ENCODE measurements around the gene RAB36. TPM values are rescaled to one million over a fixed set of nuclear protein-coding genes. Genes with fewer than 3 reads are reported as not detected.

Gene RAB36
- total RNA-seq, 3 donors from 2014 or later (not counting 1 experiment from before 2014, with no cell fraction given), result 1.7 to 2.9 (median 2.6) TPM

- Mint-ChIP-seq H3K4me3 (no peak overlapping the region), H3K27ac (no peak overlapping the region), H3K9me3 (no peaks in the 10 kb centered on the region), H3K36me3 (no peaks in the 10 kb centered on the region), H3K4me1 (no peaks in the 10 kb centered on the region), H3K27me3 (ENCODE audit: low read depth in 2 of 2) (no peaks in the 10 kb centered on the region)
- no peaks in the 10 kb centered on the region for H3K9me3 ChIP-seq (ENCODE audit: control insufficient read depth, insufficient read depth, low read length)
- DNase-seq (no peak), ATAC-seq (no peak)
- TF ChIP-seq CTCF (IDR thresholded peaks at IDR 0.05), result no peak
- no peaks in the 10 kb centered on the region for H3K36me3 ChIP-seq (ENCODE audit: control insufficient read depth, insufficient read depth, low read length)
- no peak overlapping the region for H3K27ac ChIP-seq (ENCODE audit: low read length)
- H3K4me1 ChIP-seq (ENCODE audit: control insufficient read depth, insufficient read depth, low read length), result no peaks in the 10 kb centered on the region
- intact Hi-C loops (cut with micrococcal nuclease), result no loop called here
- 89% methylated on average over 5 of the region's 5 CpGs for WGBS (ENCODE audit: insufficient coverage)
- no peak overlapping the region for H3K4me3 ChIP-seq (ENCODE audit: low read length)
- H3K27me3 ChIP-seq (ENCODE audit: control insufficient read depth, insufficient read depth, low read length), result no peaks in the 10 kb centered on the region
Observed at GRCh38 chr22:23109441-23109978, 35.8 kb upstream of the RAB36 start.

GRCh38 chr22:23110190-23110921, 34.9 kb upstream of the RAB36 start:
- H3K27me3 Mint-ChIP-seq (ENCODE audit: low read depth in 2 of 2), result no peaks in the 10 kb centered on the region
- no peak overlapping the region for H3K4me3 Mint-ChIP-seq
- no peaks in the 10 kb centered on the region for H3K36me3 Mint-ChIP-seq
- no peak for TF ChIP-seq CTCF (IDR thresholded peaks at IDR 0.05)
- DNase-seq (no peak), ATAC-seq (no peak)
- no peak overlapping the region for H3K4me3 ChIP-seq (ENCODE audit: low read length)
- no peaks in the 10 kb centered on the region for H3K9me3 Mint-ChIP-seq
- H3K4me1 ChIP-seq (ENCODE audit: control insufficient read depth, insufficient read depth, low read length), result no peaks in the 10 kb centered on the region
- no peak overlapping the region for H3K27ac Mint-ChIP-seq
- H3K4me1 Mint-ChIP-seq, result no peaks in the 10 kb centered on the region
- intact Hi-C loops (cut with micrococcal nuclease), result no loop called here
- no peaks in the 10 kb centered on the region for H3K36me3 ChIP-seq (ENCODE audit: control insufficient read depth, insufficient read depth, low read length)
- no peaks in the 10 kb centered on the region for H3K27me3 ChIP-seq (ENCODE audit: control insufficient read depth, insufficient read depth, low read length)
- 67% methylated on average over 10 of the region's 10 CpGs for WGBS (ENCODE audit: insufficient coverage)
- H3K9me3 ChIP-seq (ENCODE audit: control insufficient read depth, insufficient read depth, low read length), result no peaks in the 10 kb centered on the region
- H3K27ac ChIP-seq (ENCODE audit: low read length), result no peak overlapping the region

GRCh38 chr22:23110922-23111527, 34.3 kb upstream of the RAB36 start:
- DNase-seq (no peak), ATAC-seq (no peak)
- Histone ChIP-seq H3K27ac (ENCODE audit: low read length) (no peak overlapping the region), H3K9me3 (ENCODE audit: control insufficient read depth, insufficient read depth, low read length) (no peaks in the 10 kb centered on the region), H3K4me1 (ENCODE audit: control insufficient read depth, insufficient read depth, low read length) (no peaks in the 10 kb centered on the region), H3K36me3 (ENCODE audit: control insufficient read depth, insufficient read depth, low read length) (no peaks in the 10 kb centered on the region), H3K4me3 (ENCODE audit: low read length) (no peak overlapping the region), H3K27me3 (ENCODE audit: control insufficient read depth, insufficient read depth, low read length) (no peaks in the 10 kb centered on the region)
- H3K36me3 Mint-ChIP-seq, result no peaks in the 10 kb centered on the region
- no peak overlapping the region for H3K4me3 Mint-ChIP-seq
- no peak overlapping the region for H3K27ac Mint-ChIP-seq
- H3K27me3 Mint-ChIP-seq (ENCODE audit: low read depth in 2 of 2), result no peaks in the 10 kb centered on the region
- H3K4me1 Mint-ChIP-seq, result no peaks in the 10 kb centered on the region
- 91% methylated on average over 15 of the region's 15 CpGs for WGBS (ENCODE audit: insufficient coverage)
- no peak for TF ChIP-seq CTCF (IDR thresholded peaks at IDR 0.05)
- no peaks in the 10 kb centered on the region for H3K9me3 Mint-ChIP-seq
- intact Hi-C loops (cut with micrococcal nuclease), result no loop called here
